DMS79 (cell line): ENCODE data around the gene NEURL2.

Source experiments
- DNase-seq: peaks from one replicate; lab custom pipeline; 2025; lab: John Stamatoyannopoulos, UW

NEURL2 gene

GRCh38 chr20:45842169-45842812 lies 48.7 kb downstream of the NEURL2 start:
- no peak for DNase-seq

GRCh38 chr20:45841407-45842129 lies 49.4 kb downstream of the NEURL2 start:
- DNase-seq: no peak

GRCh38 chr20:45840700-45841198 lies 50.3 kb downstream of the NEURL2 start:
- no peak for DNase-seq
